Measurements from ENCODE around the gene KLHL8.

KLHL8 gene

DNA sequence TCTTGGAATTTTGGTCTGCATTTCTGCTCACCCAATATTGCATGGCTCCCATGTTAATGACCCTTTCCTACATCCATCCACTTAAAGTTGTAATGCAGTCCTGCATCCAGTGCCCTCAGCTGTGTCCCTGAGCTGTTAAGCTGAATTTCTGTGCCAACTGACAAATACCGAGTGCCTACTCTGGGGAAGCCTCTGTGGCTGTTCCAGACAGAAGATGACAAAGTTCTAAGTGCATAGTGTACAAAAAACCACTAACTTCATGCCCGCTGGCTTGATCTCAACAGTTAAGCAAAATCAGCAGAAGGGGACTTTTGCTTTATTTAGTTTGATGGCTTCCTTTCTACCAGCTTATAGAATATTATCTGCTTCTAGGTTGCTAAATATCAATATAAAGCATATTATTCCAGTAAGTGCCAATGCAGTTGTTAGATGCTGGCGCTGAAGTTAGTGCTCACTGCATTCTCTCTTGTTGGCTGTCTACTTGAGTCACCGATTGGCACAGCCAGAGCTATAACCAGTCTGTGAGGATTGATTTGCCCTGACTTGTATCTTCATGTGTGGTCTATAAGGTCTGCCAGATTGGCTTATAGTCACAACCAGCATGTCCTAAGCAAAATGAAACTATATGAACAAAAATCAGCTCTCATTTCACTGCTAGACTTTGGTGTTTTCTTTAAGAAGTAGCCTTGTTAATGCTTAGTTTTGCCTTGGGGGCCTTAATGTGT is 98.9 kb downstream of the KLHL8 start:
- no peak for DNase-seq (ENCODE audit: low read depth)

DNA sequence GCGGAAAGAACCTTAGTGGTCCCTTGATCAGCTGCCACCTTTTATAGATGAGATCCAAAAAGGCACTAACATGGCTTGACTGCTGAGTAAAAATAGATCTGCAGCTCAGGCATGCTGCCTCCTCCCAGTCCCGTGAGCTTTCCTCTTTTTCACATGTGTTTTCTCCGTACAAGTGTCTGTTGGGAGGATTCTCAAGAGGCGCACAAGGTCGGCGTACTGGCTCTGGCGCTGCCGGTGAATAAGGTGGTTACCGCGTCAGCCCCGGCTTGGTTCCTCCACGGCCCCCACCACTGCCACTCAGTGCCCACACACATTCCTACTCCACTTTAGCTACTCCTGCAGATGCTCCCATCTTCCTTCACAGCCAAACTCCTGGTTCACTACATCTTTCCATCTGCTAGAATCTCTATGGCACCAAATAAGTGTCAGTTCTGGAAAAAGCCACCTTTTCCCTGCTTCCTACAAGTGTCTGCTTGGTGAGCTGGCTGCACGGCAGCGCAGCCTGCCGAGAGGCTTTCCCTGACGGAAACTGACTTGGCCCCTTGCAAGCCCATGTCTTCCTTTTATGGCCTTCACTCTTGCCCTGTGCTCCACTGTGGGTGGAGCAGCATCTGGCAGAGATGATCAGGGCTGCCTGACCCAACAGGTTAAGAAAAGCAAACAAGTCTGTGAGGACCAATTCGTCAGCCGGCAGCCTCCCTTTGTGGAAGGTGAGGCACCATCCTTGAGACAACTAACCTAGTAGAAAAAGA is 99.8 kb downstream of the KLHL8 start:
- DNase-seq (ENCODE audit: low read depth): no peak

DNA sequence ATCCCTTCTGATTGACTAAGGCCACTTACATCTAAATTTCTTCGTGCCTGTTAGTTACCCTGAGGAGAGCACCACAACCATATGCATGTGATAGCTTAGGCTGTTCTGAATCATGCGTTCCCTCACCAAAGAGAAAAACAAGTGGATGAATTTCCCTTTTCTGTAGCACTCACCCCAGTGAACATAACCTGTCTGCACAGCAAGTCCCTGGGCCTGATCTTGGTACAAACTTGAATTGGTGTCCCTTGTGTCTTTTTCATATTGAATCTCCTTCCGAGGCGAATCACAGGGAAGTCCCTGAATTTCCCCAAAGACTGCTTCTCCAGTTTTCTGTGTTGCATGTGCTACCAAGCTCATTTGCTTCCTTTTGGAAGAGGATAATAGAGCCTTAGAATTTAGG is 100.4 kb downstream of the KLHL8 start:
- DNase-seq (ENCODE audit: low read depth): no peak

GRCh38 chr4:87118826-87119225 is 101.6 kb downstream of the KLHL8 start:
- peak; percentile 50 for DNase-seq (ENCODE audit: low read depth)

- DNase-seq (ENCODE audit: low read depth): no peak
Measured at GRCh38 chr4:87118421-87118820, 102.0 kb downstream of the KLHL8 start.

DNA sequence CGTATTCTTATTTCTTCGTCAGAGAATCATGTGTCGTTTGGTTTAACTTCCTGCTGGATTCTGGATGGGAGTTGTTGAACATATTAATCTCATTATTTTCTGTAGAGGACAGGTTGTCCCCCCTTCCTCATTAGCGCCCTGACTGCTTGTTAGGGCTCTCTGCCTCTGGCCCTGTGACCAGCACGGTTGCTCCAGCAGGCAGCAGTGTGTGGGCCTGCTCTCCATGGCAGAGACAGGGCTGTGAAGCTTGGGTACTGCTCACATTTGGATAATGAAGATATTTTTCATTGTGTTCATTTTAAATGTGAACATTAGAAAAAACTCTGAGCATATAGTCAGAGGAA is 102.7 kb downstream of the KLHL8 start:
- DNase-seq (ENCODE audit: low read depth): no peak

GRCh38 chr4:87117051-87117731 is 103.2 kb downstream of the KLHL8 start:
- no peak for DNase-seq (ENCODE audit: low read depth)

DNA sequence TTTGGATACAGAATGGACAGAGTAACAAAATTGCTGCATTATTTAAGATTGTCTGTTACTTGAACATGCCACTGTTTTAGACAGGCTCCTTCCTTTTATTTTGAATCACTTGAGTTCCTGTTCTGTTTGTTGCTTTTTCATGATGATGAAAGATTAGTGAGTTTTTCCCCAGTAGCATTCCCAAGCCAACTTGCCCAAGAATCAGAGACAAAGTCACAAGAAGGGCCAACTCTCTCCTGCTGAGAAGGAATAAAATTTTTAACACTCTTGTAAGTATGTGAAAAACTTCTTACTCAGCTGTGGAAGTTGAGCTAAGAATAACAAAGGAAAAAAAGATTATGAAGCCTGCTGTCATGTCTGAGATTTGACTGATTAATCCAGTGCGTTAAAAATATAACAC is 104.2 kb downstream of the KLHL8 start:
- DNase-seq (ENCODE audit: low read depth): no peak

DNA sequence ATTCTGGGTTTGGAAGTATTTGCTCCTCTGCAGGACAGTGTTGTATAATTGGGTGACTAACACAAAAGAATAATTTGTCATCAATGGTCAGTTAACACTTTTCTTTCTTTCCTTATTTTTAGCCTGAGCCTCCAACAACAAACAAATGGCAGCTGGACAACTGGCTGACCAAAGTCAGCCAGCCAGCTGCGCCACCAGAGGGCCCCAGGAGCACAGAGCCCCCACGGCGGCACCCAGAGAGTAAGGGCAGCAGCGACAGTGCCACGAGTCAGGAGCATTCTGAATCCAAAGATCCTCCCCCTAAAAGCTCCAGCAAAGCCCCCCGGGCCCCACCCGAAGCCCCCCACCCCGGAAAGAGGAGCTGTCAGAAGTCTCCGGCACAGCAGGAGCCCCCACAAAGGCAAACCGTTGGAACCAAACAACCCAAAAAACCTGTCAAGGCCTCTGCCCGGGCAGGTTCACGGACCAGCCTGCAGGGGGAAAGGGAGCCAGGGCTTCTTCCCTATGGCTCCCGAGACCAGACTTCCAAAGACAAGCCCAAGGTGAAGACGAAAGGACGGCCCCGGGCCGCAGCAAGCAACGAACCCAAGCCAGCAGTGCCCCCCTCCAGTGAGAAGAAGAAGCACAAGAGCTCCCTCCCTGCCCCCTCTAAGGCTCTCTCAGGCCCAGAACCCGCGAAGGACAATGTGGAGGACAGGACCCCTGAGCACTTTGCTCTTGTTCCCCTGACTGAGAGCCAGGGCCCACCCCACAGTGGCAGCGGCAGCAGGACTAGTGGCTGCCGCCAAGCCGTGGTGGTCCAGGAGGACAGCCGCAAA is 106.0 kb downstream of the KLHL8 start:
- no peak for DNase-seq (ENCODE audit: low read depth)

- DNase-seq (ENCODE audit: low read depth): no peak
Measured at GRCh38 chr4:87112063-87112462, 108.4 kb downstream of the KLHL8 start.

Data from ELR (cell line).